AG09319 (cell line): ENCODE data around the gene CGREF1.
"Not testable (repeated sequence)": the region's sequence is repeated elsewhere in the genome, so short reads cannot be mapped to it uniquely, and the experiment has no call there.

Source experiments
- DNase-seq: peaks from one replicate; pipeline ENCODE4 v3.0.0-alpha.2; 2010; ENCODE audit warnings: low read depth; ENCODE audit errors: extremely low read depth
- TF ChIP-seq, protein P1 (sequence below): IDR thresholded peaks from 2 replicates; pipeline ENCODE4 v1.5.1; 2011; ENCODE audit warnings: low read depth, mild to moderate bottlenecking, inconsistent platforms, low read length, moderate library complexity

The CGREF1 gene

DNA sequence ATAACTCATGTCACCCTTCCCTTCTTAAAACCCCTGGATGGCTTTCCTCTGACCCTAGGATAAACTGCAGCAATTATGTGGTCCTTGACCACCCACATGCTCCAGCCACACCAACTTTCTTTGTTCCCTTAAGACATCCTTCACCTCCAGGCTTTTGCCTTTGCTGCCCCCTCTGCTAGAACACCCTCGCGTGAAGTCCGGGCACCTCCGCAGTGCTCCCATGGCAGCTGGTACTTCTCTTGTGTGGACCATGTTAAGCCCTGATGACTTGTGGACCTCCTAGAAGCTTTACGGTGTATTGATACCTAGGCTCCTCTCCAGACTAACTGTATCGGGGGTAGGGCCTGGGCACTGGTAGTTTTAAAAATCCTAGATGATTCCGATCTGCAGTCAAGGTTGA lies 3.9 kb upstream of the CGREF1 start:
- DNase-seq = no peak
- TF ChIP-seq, protein P1, sequence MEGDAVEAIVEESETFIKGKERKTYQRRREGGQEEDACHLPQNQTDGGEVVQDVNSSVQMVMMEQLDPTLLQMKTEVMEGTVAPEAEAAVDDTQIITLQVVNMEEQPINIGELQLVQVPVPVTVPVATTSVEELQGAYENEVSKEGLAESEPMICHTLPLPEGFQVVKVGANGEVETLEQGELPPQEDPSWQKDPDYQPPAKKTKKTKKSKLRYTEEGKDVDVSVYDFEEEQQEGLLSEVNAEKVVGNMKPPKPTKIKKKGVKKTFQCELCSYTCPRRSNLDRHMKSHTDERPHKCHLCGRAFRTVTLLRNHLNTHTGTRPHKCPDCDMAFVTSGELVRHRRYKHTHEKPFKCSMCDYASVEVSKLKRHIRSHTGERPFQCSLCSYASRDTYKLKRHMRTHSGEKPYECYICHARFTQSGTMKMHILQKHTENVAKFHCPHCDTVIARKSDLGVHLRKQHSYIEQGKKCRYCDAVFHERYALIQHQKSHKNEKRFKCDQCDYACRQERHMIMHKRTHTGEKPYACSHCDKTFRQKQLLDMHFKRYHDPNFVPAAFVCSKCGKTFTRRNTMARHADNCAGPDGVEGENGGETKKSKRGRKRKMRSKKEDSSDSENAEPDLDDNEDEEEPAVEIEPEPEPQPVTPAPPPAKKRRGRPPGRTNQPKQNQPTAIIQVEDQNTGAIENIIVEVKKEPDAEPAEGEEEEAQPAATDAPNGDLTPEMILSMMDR = no peak

DNA sequence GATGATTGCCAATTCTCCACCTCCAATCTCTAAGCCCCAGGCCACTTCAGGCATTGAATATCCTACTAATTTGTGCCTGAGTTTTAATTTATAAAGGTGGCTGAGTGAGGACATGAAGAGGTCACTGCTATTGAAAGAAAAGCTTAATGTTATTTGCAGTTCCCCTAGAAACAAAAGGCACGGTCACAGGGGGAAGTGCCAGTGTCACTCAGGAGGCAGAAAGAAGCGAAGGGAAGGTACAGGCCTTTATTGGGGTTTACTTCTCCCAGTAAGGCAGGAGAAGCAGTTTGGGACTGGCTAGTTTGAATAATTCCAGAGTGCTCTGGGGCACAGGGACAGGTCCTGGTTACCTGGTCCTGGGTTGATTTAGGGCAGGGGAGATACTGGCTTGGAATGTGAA lies 3.0 kb upstream of the CGREF1 start:
- DNase-seq = no peak
- TF ChIP-seq, protein P1 = no peak

DNA sequence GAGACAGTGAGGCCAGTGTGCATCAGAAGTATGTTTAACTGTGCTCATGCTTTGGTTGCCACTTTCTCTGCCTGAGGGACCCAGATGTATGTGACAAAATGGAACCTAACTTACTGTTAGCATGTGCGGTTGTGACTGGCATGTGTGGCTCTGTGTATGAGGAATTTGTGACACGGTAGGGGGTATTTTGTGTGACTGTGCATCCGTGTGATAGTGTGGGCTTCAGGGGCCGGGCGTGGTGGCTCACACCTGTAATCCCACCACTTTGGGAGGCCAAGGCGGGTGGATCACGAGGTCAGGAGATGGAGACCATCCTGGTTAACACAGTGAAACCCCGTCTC lies 372 bp upstream of the CGREF1 start:
- not testable (repeated sequence) for DNase-seq

DNA sequence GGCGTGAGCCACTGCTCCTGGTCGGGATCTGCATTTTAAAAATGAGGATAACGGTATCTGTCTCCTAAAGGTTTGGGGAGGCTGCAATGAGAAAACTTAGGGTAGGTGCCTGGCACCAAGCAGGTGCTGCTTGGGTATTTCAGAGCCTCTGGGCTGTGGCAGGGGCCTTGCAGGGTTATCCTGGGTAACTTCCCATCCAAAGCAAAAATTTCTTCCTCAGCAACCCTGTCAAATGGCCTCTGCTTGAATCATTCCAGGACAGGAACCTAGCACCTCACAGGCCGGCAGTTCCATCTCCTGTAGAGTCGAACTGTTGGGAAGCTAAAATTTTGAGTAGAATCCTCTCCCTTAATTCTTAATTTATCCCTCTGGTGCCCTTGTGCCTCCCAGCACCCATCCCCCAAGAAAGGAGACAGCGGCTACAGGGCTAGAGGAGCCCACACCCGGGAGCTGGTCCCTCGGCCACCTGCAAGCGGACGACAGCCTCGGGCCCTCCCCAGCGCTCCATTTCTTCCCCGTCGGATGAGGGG lies 868 bp downstream of the CGREF1 start:
- TF ChIP-seq, protein P1 = no peak
- no peak for DNase-seq

DNA sequence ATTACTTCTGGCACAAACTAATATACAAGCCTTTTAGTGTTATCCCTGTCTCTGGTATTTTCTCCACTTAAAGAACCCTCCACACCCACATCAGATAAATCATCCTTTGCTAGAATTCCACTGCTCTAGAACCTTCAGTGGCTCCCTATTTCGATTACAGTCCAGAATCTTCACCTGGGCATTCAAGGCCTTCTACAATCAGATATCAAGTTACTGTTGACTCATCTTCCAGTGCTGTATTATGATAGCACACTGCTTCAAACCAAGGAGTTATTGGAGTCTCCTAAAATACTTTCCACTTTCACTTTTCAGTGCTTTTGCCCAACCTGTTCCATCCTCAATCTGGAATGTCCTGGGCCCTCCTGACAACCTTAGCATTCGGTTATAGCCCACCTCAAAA lies 3.4 kb downstream of the CGREF1 start:
- TF ChIP-seq, protein P1 = no peak
- DNase-seq = no peak

DNA sequence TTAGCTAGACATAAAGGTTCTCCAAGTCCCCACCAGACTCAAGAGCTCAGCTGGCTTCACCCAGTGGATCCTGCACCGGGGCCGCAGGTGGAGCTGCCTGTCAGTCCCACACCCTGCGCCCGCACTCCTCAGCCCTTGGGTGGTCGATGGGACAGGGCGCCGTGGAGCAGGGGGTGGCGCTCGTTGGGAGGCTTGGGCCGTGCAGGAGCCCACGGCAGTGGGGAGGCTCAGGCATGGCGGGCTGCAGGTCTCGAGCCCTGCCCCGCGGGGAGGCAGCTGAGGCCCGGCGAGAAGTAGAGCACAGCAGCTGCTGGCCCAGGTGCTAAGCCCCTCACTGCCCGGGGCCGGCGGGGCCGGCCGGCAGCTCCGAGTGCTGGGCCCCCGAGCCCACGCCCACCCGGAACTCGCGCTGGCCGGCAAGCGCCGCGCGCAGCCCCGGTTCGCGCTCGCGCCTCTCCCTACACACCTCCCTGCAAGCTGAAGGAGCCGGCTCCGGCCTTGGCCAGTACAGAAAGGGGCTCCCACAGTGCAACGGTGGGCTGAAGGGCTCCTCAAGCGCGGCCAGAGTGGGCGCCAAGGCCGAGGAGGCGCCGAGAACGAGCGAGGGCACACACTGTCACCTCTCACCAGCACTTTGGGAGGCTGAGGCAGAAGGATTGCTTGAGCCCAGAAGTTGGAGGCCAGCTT lies 7.4 kb downstream of the CGREF1 start:
- DNase-seq = not testable (repeated sequence)

DNA sequence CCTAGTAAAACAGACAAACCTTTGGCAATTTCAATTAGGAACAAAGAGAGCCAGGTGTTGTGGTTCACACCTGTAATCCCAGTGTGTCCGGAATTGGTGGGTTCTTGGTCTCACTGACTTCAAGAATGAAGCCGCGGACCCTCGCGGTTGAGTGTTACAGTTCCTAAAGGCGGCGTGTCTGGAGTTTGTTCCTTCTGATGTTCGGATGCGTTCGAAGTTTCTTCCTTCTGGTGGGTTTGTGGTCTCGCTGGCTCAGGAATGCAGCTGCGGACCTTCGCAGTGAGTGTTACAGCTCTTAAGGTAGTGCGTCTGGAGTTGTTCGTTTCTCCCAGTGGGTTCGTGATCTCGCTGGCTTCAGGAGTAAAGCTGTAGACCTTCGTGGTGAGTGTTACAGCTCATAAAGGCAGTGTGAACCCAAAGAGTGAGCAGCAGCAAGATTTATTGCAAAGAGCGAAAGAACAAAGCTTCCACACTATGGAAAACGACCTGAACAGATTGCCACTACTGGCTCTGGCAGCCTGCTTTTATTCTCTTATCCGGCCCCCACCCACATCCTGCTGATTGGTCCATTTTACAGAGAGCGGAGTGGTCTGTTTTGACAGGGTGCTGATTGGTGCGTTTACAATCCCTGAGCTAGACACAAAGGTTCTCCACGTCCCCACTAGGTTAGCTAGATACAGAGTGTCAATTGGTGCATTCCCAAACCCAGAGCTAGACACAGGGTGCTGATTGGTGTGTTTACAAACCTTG lies 8.2 kb downstream of the CGREF1 start:
- not testable (repeated sequence) for DNase-seq

DNA sequence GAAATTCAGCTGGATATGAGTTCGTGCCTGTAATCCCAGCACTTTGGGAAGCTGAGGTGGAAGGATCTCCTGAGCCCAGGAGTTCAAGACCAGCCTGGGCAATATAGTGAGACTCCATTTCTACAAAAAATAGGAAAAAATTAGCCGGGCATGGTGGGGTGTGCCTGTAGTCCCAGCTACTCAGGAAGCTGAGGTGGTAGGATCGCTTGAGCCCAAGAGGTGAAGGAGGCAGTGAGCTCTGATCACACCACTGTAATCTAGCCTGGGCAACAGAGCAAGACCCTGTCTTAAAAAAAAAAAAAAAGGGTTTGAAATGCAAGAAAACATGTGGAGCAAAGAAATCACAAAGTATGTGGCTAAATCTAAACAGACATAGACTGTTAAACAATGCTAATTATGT lies 9.8 kb downstream of the CGREF1 start:
- DNase-seq = no peak
- TF ChIP-seq, protein P1 = no peak

DNA sequence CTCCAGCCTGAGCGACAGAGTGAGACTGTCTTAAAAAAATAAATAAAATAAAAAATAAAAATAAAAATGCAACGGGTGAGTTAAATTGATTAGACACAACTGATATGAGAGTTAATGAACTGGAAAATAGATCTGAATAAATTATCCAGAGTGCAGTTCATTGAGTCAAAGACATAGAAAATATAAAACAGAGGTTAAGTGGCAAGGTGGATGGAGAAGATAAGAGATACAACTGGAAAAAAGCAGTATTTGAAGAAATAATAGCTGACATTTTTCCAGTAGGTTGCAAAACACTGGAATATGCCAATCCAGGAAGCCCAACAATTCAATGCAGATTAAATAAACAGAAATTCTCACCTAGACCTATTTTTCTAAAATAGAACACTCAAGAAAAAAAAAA lies 10.7 kb downstream of the CGREF1 start:
- TF ChIP-seq, protein P1 = no peak

More for the DNA sequence above, 10.7 kb downstream of the CGREF1 start:
- DNase-seq = no peak
